NCI-H128 (cell line): ENCODE measurements around the gene ACVRL1.

Experiments
- DNase-seq: peaks from one replicate; lab custom pipeline; 2025; ENCODE audit not compliant: unreplicated experiment; lab: John Stamatoyannopoulos, UW

Gene ACVRL1

DNA sequence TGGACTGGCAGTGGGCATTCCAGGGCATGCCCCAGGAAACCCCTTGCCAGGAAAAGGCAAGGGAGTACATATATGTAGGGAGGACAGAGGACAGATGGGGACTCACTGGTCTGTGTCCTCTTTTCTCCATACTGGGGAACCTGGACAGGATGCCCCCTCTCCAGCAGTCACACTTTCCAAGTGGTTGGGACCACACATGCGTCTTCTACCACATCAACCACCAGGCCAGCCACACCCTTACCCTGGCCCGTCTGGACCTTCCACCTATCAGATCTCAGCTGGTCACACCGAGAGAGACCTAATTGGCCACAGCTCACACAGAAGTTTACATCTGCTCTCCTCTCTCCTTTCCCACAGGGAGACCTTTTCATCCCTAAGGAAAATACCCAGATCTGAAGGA, 11.1 kb upstream of the ACVRL1 start:
- no peak for DNase-seq

DNA sequence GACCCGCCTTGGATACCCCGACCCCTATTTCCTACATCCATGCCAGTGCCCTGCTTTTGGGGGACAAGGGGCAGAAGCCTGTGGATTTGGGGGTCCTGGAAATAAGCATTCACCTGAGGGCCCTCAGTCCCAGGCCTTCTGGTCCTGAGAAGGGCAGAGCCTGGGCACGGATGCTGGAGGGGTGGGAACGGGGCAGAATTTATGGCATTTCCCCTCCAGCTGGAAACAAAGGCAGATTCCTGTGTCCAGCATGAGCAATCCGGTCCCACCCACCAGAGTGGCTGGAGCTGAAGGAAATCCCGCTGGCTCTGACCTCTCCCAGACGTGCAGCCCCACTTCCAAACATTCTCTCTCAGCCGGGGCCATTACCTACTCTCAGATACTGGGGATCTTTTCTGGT, 10.1 kb upstream of the ACVRL1 start:
- no peak for DNase-seq

DNA sequence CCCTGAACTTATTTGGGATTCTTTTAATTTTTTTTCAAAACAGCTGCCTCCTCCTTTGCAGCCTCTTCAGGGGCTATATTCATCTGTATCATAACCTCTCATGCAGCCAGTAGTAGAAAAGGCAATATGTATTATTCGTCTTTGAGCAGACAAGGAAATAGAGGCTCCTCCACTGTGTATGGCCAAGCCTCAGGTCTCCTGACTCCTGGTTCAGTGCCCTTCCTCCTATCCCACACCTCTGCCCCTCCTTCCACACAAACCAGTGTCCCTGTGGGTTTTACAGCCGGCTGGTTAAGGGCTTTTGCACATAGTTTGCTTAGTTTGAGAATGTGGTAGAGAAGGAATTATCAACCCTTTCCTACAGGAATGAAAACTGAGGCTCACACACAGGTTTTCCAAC, 8.8 kb upstream of the ACVRL1 start:
- no peak for DNase-seq

DNA sequence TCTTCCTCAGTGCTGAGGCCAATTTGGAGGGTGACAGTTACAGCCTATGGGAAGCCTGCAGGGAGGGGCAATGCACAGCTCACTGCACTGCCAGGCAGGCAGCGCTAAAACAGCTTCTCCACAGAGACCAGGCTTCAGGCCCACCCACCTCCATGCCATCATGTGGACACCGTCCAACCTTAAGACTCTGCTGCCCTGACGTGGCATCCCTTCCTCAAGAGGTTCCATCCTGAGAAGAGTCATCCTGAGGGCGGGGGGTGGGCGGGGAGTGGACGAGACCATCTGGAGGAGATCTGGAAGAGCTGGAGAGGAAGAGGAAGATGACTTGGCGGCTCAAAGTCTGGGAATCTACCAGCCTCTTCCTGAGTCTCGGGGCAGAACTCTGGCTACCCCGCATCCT, 8.4 kb upstream of the ACVRL1 start:
- no peak for DNase-seq

DNA sequence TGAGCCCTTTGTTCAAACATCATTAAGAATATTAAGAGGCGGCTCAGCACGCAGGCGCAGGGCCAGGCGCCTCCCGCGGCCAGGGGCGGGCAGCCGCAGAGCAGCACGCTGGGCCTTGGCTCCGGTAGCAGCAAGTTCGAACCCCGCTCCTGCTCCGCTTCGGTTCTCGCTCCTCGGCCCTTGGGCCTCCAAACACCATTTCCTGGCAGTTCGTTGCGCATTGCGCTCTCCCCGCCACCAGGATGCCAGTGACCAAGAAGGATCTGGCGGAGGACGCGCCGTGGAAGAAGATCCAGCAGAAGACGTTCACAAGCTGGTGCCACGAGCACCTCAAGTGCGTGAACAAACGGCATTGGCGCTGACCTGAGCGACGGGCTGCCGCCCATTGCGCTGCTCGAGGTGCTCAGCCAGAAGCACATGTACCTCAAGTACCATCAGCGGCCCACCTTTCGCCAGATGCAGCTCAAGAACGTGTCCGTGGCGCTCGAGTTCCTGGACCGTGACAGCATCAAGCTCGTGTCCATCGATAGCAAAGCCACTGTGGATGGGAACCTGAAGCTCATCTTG, 6.9 kb upstream of the ACVRL1 start:
- no peak for DNase-seq

DNA sequence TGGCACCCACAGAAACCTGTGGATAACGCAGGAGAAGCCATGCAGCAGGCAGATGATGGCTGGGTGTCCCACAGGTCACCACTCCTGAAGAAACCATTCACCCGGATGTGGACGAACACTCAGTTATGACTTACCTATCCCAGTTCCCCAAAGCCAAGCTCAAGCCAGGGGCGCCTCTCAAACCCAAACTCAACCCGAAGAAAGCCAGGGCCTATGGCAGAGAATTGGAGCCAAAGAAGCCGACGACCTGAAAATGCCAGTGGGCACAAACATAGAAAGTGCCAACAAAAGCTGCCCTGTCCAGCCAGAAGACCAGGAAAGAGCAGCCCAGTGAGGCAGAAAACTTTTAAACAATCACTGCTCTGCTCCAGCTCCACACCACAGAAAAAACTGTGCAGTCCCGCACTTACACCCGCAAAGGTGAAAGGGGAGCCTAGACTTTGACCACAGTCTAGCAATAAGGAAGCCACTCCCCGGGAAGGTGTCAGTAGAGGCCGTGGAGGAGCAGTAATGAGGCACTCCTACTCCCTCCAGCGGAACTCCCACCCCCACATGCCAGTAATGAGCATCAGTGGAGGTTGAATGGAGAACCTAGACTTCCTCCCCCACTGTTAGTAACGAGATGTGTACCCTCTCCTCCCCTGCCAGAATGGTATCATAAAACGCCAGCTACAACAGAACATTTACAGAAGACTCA, 6.0 kb upstream of the ACVRL1 start:
- DNase-seq: no peak

DNA sequence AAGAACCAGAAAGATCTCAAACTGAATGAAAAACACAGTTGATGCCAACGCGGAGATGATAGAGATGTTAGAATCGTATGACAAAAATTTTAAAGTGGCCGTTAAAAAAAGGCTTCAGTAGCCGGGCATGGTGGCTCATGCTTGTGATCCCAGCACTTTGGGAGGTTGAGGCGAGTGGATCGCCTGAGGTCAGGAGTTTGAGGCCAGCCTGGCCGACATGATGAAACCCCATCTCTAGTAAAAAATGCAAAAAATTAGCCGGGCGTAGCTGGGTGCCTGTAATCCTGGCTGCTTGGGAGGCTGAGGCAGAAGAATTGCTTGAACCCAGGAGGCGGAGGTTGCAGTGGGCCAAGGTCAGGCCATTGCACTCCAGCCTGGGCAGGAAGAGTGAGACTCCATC, 5.4 kb upstream of the ACVRL1 start:
- no peak for DNase-seq

DNA sequence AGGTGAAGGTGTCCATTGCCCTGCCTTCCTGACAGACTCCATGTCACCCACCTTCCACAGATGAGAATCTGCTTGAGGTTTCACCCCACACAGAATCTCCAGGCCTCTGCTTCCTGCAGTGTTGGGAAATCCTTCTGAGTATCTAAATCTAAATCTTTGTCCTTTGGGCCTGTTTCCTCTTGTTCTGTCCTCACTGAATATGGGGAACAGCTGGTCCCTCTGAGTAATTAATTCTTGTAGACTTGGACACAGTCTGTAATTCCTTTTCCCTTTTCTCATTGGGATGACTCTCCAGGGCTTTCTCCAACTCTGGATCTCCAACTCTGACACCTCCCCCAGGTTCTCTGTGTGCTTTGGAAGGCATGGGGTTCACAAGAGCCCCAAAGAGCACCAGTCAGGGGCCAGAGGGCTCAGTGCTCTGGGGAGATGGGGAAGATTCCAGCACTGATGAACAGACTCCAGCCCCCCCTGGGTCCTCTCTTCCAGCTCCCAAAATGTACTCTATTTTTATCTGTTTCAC, 2.3 kb upstream of the ACVRL1 start:
- DNase-seq: no peak

DNA sequence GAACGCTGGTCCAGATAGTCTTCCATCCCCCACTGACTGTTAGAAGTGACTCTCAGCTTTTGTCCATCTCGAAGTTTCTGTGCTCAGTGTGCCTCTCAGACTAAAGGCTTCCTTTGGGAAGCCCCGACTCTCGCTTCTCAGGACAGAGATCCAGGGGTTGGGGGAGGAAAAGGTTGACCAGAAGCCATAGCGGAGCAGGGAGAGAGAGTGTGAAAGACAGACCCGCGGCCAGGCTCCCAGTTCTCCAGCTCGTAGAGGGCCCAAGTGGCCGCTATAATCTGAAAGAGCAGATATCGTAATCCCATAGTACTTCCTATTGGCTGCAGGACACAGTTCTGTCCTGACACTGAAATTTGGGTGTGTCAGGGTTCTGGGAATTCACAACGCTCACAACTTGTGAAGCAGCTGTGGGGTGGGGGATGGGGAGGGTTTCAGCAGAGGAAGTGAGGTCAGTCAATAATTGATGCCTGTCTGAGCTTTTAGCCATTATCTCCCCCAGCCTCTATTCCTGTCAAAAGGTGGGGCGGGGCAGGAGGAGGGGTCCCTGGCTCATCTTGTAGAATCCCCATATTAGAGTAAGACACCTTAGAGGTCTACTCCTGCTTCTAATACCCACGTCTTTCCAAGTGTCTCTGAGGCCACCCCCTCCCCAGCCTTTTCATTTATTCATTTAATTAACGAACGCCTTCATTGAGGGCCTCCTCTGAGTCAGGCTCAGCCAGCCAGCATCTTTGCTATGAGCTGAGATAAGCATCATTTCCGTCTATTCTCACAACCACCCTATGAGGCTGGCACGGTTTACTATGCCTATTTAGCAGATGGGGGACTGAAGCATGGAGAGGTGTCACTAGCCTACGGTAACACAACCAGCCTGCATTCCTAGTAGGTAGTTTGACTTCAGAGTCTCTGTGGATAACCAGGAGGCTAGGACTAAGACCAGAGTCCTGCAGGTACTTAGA, 1.6 kb upstream of the ACVRL1 start:
- no peak for DNase-seq

DNA sequence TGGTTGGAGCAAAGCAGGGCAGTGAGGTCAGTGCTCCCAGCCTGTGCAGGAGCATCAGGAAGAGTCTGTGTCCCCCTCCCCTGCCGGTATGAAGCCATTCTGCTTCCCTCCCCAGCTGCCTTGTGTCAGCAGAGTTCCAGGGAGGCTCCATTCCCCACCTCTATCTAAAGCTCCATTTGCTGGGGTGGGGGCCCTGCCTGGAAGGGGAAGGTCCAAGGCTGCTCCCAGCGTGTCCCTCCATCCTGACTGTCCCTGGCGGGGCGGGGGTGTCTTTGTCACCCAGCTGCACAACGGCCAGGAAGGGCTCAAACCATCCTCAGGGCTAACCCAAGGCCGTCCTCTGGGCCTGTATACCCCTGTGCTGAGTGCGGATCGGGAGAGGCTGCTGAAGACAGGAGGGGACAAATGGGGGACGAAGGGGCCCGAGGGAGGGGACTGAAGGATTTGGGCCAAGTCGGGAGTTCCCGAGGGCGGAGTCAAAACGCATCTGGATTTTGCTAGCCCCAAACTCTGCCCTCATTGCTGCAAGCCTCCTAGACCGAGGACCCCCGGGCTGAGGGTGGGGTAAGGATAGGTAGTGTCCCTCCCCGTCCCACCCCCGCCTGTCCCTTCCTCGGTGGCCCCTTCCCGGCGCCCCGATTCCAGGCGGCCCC, 748 bp upstream of the ACVRL1 start:
- no peak for DNase-seq

DNA sequence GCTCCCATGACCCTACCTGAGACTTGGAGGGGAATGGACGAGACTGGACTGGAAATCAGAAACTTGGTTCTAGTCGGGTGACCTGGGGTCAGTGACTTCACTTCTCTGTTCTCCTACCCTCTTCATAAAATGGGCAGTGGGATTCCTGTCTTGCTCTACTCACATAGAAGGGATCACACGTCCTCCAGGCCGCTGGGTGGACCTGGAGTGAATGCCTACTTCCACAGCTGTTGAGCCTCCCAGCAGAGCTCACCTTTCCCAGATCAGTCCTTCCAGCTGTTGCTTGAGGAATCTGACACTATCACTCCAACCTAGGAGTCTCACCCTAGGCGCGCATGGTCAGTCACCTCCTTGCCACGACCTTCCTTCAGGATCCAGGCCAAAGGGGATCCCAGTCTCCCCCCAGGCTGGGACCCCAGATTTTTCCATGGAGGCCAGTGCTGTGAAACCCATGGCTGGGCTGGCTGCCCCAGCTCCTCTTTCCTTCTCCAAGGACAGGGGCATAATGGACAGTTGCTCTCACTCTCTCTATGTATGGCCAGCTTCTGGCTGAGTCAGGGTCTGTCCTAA, 637 bp downstream of the ACVRL1 start:
- no peak for DNase-seq

DNA sequence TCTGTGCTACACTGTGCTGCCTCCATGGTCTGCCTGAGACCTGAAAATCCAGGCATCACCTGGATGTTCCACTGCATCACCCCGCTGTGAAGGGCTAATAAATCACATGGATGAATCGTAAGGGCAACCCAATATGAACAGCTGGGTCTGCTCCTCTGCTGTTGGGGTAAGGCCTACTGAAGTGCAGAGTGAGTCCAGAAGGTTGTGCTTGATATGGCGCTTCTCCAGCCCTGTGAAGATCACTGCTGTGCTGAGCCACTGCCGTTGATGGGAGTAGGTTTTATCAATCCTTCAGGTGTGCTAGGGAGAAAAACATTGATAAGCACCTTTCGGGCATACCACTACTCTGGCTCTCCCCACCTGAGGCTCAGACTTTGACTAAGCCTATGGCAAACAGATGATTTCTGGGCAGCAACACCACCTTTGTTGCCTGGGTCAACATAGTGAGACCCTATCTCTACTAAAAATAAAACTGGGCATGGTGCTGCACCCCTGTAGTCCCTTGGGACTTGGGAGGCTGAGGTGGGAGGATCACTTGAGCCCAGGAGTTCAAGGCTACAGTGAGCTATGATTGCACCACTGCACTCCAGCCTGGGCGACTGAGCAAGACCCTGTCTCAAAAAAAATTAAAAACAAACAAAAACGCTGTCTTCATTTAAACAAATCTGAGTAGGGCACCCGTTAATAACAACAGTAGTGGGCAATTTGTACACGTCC, 1.7 kb downstream of the ACVRL1 start:
- no peak for DNase-seq

DNA sequence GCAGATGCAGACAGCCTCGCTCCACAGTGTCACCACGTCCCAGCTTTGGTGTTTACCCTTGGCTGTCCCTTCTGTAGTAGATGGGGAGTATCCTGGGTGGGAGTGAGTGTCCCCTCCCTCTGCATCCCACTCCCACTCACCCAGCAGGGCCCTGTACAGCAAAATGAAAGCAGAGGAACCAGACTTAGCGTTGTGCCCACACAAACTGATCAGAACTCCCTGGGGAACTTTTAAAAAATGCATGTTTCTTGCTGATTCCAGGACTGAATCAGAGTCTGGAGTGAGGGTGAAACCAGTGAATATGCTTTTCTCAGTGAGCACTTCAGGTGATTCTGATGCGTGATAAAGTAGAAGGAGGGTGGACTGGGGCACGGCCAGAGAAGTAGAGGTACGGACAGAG, 2.9 kb downstream of the ACVRL1 start:
- no peak for DNase-seq

DNA sequence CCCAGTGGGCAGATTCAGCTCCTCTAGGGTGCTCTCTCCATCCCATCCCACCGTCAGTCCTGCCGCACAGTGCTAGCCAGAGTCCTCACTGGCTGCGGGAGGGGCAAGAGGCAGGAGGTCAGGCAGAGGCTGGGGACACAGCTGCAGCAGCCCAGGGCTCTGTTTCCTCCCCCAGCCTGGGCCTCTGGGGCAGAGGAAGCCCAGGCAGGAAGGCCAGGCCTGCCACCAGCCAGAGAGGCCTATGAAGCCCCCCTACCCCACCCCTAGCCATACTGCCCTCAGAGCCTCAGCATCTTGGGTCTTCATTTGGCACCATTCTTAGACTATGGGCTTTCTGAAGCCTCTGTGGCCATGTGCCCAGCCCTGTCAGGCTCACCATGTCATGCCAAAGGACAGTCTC, 3.4 kb downstream of the ACVRL1 start:
- no peak for DNase-seq

DNA sequence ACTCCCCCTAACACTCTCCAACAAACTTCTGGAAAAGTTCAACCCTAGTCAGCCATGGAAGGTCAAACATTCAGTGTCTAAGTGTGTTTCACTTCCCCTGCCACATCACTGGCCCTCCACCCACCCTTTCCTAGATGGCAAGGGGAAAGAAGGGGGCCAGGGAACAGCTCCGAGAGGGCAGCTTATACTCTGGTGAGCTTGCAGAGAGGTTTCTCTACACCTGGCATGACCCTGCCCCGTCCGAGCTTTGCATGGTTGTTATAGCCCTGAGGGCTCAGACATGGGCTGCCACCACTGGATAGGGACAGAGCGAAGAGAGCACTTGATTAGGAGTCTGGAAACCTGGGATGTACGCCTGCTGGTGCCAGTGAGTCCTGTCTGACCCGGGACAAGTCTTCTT, 4.0 kb downstream of the ACVRL1 start:
- DNase-seq: no peak

DNA sequence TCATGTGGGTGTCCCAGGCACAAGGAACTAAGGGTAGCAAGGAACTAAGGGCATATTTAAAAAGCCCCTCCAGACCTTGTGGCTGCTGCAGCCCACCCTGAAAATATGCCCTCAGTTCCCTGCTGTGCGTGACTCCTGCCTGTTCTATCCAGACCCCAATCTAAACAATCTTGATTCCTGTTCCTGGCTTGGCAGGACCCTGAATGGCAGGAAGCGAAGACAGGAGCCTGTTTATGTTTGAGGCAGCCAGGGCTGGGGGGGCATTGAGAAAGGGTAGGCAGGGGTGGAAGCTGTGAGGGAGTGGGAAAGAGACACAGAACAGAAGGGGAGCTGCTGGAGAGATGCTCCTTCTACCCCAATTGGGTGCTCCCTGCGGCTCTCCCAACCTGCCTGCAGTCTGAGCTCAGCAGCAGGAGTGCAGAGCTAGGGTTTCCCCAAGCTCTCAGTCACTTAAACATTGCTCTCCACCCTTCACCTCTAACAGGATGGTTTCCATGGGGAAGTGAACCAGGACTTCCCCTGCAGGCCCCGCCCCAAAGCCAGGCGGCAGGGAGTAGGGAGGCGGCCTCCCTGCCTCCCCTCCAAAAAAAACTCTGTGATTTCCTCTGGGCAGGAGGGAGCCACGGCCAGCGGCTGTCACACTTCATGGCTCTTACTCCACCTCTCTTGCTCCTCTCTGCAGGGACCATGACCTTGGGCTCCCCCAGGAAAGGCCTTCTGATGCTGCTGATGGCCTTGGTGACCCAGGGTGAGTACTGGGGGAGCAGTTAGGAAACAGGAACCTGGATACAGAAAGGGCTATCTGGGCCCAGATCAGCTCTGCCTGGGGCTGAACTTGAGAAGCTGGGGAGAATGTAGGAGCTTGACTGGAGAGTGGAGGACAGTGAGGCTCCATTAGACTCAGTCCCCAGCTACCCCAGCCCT, 4.7 kb downstream of the ACVRL1 start:
- DNase-seq: no peak

DNA sequence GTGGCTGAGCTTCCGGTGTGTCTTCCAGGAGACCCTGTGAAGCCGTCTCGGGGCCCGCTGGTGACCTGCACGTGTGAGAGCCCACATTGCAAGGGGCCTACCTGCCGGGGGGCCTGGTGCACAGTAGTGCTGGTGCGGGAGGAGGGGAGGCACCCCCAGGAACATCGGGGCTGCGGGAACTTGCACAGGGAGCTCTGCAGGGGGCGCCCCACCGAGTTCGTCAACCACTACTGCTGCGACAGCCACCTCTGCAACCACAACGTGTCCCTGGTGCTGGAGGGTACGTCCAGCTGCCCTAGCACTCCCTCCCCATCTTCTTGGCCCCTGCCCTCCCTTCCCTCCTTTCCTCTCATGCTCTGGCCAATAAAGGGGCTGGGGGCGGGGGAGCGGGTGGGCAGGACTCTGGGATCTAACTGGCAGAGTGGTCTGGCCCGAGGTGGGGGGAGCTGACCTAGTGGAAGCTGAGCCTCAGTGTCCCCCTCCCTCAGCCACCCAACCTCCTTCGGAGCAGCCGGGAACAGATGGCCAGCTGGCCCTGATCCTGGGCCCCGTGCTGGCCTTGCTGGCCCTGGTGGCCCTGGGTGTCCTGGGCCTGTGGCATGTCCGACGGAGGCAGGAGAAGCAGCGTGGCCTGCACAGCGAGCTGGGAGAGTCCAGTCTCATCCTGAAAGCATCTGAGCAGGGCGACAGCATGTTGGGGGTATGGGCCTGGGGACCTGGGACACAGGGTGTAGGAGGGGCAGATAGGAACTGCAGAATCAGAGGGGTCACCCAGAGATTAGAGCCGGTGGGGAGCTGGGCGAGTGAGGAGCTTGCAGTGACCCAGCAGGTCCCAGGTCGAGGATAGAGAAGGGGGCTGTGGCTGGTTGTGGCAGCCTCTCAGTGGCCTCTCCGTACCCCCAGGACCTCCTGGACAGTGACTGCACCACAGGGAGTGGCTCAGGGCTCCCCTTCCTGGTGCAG, 6.0 kb downstream of the ACVRL1 start:
- DNase-seq: no peak
